ENCODE measurements around the gene UGCG. TPM values are rescaled to one million over a fixed set of nuclear protein-coding genes. Genes with fewer than 3 reads are reported as not detected.

UGCG gene
- polyA plus RNA-seq, 2 of the 4 experiments (the other 2 are of a cell fraction), result 11.6 to 25.9 TPM

DNA sequence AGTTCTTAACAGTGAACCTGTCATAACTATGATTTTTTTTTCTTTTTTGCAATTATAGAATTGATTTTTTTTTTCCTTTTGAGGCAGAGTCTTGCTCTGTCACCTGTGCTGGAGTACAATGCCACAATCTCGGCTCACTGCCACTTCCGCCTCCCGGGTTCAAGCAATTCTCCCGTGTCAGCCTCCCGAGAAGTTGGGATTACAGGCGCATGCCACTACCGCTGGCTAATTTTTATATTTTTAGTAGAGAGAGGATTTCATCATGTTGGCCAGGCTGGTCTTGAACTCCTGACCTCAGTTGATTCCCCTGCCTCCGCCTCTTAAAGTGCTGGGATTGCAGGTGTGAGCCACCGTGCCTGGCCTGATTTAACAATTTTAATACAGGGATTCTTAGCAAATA is 21.4 kb downstream of the UGCG start:
- TF ChIP-seq, protein P1, sequence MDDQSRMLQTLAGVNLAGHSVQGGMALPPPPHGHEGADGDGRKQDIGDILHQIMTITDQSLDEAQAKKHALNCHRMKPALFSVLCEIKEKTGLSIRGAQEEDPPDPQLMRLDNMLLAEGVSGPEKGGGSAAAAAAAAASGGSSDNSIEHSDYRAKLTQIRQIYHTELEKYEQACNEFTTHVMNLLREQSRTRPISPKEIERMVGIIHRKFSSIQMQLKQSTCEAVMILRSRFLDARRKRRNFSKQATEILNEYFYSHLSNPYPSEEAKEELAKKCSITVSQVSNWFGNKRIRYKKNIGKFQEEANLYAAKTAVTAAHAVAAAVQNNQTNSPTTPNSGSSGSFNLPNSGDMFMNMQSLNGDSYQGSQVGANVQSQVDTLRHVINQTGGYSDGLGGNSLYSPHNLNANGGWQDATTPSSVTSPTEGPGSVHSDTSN (IDR thresholded peaks at IDR 0.05), result no peak
- TF ChIP-seq TP53 (CRISPR knock-in tag; IDR thresholded peaks at IDR 0.05) (no peak), HDAC2 (IDR thresholded peaks at IDR 0.05) (no peak), MYC (IDR thresholded peaks at IDR 0.05; ENCODE audit: borderline replicate concordance, low read length) (no peak), TFCP2L1 (CRISPR knock-in tag; IDR thresholded peaks at IDR 0.05) (no peak), CBX8 (IDR thresholded peaks at IDR 0.05) (no peak), KDM1A (IDR thresholded peaks at IDR 0.05; ENCODE audit: low read depth) (no peak), SREBF2 (IDR thresholded peaks at IDR 0.05) (no peak), POLR2AphosphoS2 (conservative IDR thresholded peaks at IDR 0.05; ENCODE audit: low read length) (no peak), CHD4 (IDR thresholded peaks at IDR 0.05; ENCODE audit: borderline replicate concordance) (no peak), RFX5 (IDR thresholded peaks at IDR 0.05) (no peak), FOSB (CRISPR knock-in tag; IDR thresholded peaks at IDR 0.05) (no peak), EHF (CRISPR knock-in tag; IDR thresholded peaks at IDR 0.05) (no peak), JUNB (IDR thresholded peaks at IDR 0.05) (no peak), HEYL (CRISPR knock-in tag; IDR thresholded peaks at IDR 0.05) (no peak), ZFP36 (IDR thresholded peaks at IDR 0.05; ENCODE audit: borderline replicate concordance, partially characterized antibody) (no peak)
- TF ChIP-seq, protein P2, sequence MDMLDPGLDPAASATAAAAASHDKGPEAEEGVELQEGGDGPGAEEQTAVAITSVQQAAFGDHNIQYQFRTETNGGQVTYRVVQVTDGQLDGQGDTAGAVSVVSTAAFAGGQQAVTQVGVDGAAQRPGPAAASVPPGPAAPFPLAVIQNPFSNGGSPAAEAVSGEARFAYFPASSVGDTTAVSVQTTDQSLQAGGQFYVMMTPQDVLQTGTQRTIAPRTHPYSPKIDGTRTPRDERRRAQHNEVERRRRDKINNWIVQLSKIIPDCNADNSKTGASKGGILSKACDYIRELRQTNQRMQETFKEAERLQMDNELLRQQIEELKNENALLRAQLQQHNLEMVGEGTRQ (IDR thresholded peaks at IDR 0.05), result no peak
- TF ChIP-seq, protein P3, sequence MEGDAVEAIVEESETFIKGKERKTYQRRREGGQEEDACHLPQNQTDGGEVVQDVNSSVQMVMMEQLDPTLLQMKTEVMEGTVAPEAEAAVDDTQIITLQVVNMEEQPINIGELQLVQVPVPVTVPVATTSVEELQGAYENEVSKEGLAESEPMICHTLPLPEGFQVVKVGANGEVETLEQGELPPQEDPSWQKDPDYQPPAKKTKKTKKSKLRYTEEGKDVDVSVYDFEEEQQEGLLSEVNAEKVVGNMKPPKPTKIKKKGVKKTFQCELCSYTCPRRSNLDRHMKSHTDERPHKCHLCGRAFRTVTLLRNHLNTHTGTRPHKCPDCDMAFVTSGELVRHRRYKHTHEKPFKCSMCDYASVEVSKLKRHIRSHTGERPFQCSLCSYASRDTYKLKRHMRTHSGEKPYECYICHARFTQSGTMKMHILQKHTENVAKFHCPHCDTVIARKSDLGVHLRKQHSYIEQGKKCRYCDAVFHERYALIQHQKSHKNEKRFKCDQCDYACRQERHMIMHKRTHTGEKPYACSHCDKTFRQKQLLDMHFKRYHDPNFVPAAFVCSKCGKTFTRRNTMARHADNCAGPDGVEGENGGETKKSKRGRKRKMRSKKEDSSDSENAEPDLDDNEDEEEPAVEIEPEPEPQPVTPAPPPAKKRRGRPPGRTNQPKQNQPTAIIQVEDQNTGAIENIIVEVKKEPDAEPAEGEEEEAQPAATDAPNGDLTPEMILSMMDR (IDR thresholded peaks at IDR 0.05), result no peak
- TF ChIP-seq, protein P4, sequence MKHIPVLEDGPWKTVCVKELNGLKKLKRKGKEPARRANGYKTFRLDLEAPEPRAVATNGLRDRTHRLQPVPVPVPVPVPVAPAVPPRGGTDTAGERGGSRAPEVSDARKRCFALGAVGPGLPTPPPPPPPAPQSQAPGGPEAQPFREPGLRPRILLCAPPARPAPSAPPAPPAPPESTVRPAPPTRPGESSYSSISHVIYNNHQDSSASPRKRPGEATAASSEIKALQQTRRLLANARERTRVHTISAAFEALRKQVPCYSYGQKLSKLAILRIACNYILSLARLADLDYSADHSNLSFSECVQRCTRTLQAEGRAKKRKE (CRISPR knock-in tag; IDR thresholded peaks at IDR 0.05; ENCODE audit: low read depth), result no peak
- WGBS (ENCODE audit: missing lambda C conversion rate), result 92% methylated on average over 9 of the region's 9 CpGs
- DNase-seq (ENCODE audit: low read depth in 1 of 2, low spot score in 1 of 2), result no peak
- Histone ChIP-seq H3K9me3 (no peaks in the 10 kb centered on the region), H3K4me2 (no peak overlapping the region), H3K4me3 (no peak overlapping the region), H3K4me1 (peaks cover 29% of the 10 kb centered on the region), H3K27ac (no peak overlapping the region)
- no peak for ATAC-seq
- no peak for FAIRE-seq
- CTCF ChIA-PET, result no interaction called here
- POLR2A ChIA-PET, result no interaction called here

DNA sequence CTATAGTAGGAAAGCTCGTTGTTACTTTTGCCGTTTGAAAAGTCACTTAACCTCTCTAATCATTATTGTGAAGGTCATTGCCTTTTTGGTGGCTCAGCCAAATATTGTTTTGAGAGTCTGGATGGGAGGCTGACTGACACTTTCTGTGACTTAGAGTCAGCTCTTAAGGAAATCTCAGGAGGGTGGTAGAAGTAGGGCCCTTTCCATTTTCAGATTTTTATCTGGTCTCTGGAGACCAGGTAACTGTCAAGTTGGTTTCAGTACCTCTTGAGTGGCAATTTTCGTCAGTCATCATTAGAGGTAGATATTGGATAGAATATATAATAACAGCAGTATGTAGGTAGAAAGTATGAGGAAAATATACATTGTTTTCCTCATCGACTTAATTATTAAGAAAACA is 23.3 kb downstream of the UGCG start:
- Histone ChIP-seq H3K27ac (no peak overlapping the region), H3K9me3 (no peaks in the 10 kb centered on the region), H3K4me2 (no peak overlapping the region), H3K4me3 (no peak overlapping the region), H3K4me1 (peaks cover 37% of the 10 kb centered on the region)
- FAIRE-seq (no peak), DNase-seq (ENCODE audit: low read depth in 1 of 2, low spot score in 1 of 2) (no peak), ATAC-seq (no peak)
- TF ChIP-seq KDM5A (IDR thresholded peaks at IDR 0.05), result no peak
- 85% methylated on average over 4 of the region's 4 CpGs for WGBS (ENCODE audit: missing lambda C conversion rate)
- ChIA-PET CTCF (interaction anchor here (1.3 to 1.5 kb wide), 2 partner anchors 17 to 24 kb away, joined by 4 to 5 read pairs; no protein-coding TSS in a partner anchor), POLR2A (no interaction called here)

DNA sequence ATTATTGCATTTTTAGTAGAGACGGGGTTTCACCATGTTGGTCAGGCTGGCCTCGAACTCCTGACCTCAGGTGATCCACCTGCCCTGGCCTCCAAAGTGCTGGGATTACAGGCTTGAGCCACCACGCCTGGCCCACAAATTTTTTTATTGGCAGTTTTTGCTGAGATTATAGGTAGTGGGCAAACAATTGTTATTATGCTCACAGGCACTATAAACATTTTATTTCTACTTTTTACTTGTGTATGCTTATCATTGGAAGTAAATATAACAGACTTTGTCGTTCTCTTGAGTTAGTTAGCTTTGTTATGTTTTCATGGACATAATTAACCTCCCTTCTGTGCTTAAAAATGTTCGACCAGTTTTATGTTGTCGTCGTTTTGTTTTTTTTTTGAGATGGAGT is 23.9 kb downstream of the UGCG start:
- Histone ChIP-seq H3K9me3 (no peaks in the 10 kb centered on the region), H3K4me1 (peaks cover 41% of the 10 kb centered on the region), H3K4me2 (no peak overlapping the region), H3K27ac (no peak overlapping the region), H3K4me3 (no peak overlapping the region)
- TF ChIP-seq, protein P5, sequence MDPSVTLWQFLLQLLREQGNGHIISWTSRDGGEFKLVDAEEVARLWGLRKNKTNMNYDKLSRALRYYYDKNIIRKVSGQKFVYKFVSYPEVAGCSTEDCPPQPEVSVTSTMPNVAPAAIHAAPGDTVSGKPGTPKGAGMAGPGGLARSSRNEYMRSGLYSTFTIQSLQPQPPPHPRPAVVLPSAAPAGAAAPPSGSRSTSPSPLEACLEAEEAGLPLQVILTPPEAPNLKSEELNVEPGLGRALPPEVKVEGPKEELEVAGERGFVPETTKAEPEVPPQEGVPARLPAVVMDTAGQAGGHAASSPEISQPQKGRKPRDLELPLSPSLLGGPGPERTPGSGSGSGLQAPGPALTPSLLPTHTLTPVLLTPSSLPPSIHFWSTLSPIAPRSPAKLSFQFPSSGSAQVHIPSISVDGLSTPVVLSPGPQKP (IDR thresholded peaks at IDR 0.05; ENCODE audit: low read depth, low read length), result no peak
- FAIRE-seq (no peak), ATAC-seq (no peak), DNase-seq (ENCODE audit: low read depth in 1 of 2, low spot score in 1 of 2) (no peak)
- ChIA-PET POLR2A (no interaction called here), CTCF (interaction anchor here (0.6 to 1.5 kb wide), 3 partner anchors 24 to 440 kb away, joined by 3 to 5 read pairs (median 3); no protein-coding TSS in a partner anchor)
- 94% methylated on average over 7 of the region's 7 CpGs for WGBS (ENCODE audit: missing lambda C conversion rate)
